Stimulated activated CD8-positive, alpha-beta memory T cell treated with anti-CD3 and anti-CD28 coated beads, Interleukin-4, amount 100 ng/mL, for 48 hours (primary cell): Measurements from ENCODE around the gene DHX38.

ENCODE experiments used
- DNase-seq: peaks from one replicate; pipeline ENCODE4 v3.0.0-alpha.2; 2020

Gene DHX38

GRCh38 chr16:72123426-72123825 is 29.8 kb downstream of the DHX38 start:
- DNase-seq: no peak

GRCh38 chr16:72124148-72124547 is 30.5 kb downstream of the DHX38 start:
- no peak for DNase-seq

GRCh38 chr16:72124761-72125634 is 31.4 kb downstream of the DHX38 start:
- DNase-seq: peak; percentile 79

GRCh38 chr16:72125635-72126428 is 32.2 kb downstream of the DHX38 start:
- no peak for DNase-seq

- no peak for DNase-seq
These were observed 32.8 kb downstream of the DHX38 start for GRCh38 chr16:72126429-72126765.

GRCh38 chr16:72128701-72129100 is 35.1 kb downstream of the DHX38 start:
- DNase-seq: no peak

- DNase-seq: no peak
These were observed 36.5 kb downstream of the DHX38 start for GRCh38 chr16:72129976-72130656.

GRCh38 chr16:72131036-72131435 is 37.4 kb downstream of the DHX38 start:
- no peak for DNase-seq

GRCh38 chr16:72132726-72133125 is 39.1 kb downstream of the DHX38 start:
- no peak for DNase-seq

- DNase-seq: no peak
These were observed 40.9 kb downstream of the DHX38 start for GRCh38 chr16:72134507-72134906.

- no peak for DNase-seq
These were observed 43.9 kb downstream of the DHX38 start for GRCh38 chr16:72137380-72138063.

- DNase-seq: no peak
These were observed 44.5 kb downstream of the DHX38 start for GRCh38 chr16:72138064-72138572.

- no peak for DNase-seq
These were observed 46.3 kb downstream of the DHX38 start for GRCh38 chr16:72139908-72140307.

- no peak for DNase-seq
These were observed 48.8 kb downstream of the DHX38 start for GRCh38 chr16:72142476-72142875.

GRCh38 chr16:72149676-72150464 is 56.2 kb downstream of the DHX38 start:
- no peak for DNase-seq

- DNase-seq: no peak
These were observed 65.7 kb downstream of the DHX38 start for GRCh38 chr16:72159386-72159785.

GRCh38 chr16:72159801-72160200 is 66.2 kb downstream of the DHX38 start:
- no peak for DNase-seq

- no peak for DNase-seq
These were observed 68.6 kb downstream of the DHX38 start for GRCh38 chr16:72162105-72162692.
